Measurements from ENCODE around the gene MXD4. TPM values are rescaled to one million over a fixed set of nuclear protein-coding genes. Genes with fewer than 3 reads are reported as not detected.
A peak's percentile ranks its signal among the peaks of the same experiment; 100 is the strongest.
"Not testable (repeated sequence)": the region's sequence is repeated elsewhere in the genome, so short reads cannot be mapped to it uniquely, and the experiment has no call there.

The MXD4 gene
- total RNA-seq, 1 donor from 2014 or later: 80.3 TPM

GRCh38 chr4:2276581-2277325 lies 14.8 kb upstream of the MXD4 start:
- Mint-ChIP-seq H3K36me3 (ENCODE audit: low read depth) (no peaks in the 10 kb centered on the region), H3K4me1 (ENCODE audit: low read depth) (no peaks in the 10 kb centered on the region), H3K9me3 (ENCODE audit: low read depth) (no peaks in the 10 kb centered on the region), H3K4me3 (ENCODE audit: unreplicated experiment) (no peak overlapping the region), H3K27ac (ENCODE audit: unreplicated experiment) (no peak overlapping the region), H3K27me3 (ENCODE audit: low read depth) (peaks cover 3% of the 10 kb centered on the region)
- TF ChIP-seq CTCF (IDR thresholded peaks at IDR 0.05): no peak
- DNase-seq (ENCODE audit: low spot score): no peak

- H3K27me3 Mint-ChIP-seq (ENCODE audit: low read depth): peaks cover 3% of the 10 kb centered on the region
- no peaks in the 10 kb centered on the region for H3K4me1 Mint-ChIP-seq (ENCODE audit: low read depth)
- no peak overlapping the region for H3K4me3 Mint-ChIP-seq (ENCODE audit: unreplicated experiment)
- H3K36me3 Mint-ChIP-seq (ENCODE audit: low read depth): no peaks in the 10 kb centered on the region
- no peaks in the 10 kb centered on the region for H3K9me3 Mint-ChIP-seq (ENCODE audit: low read depth)
- no peak for DNase-seq (ENCODE audit: low spot score)
- no peak overlapping the region for H3K27ac Mint-ChIP-seq (ENCODE audit: unreplicated experiment)
- TF ChIP-seq CTCF (IDR thresholded peaks at IDR 0.05): no peak
Measured at GRCh38 chr4:2275546-2276251, 13.8 kb upstream of the MXD4 start.

GRCh38 chr4:2275044-2275397 lies 13.1 kb upstream of the MXD4 start:
- not testable (repeated sequence) for H3K27me3 Mint-ChIP-seq (ENCODE audit: low read depth); H3K4me3 Mint-ChIP-seq (ENCODE audit: unreplicated experiment); H3K27ac Mint-ChIP-seq (ENCODE audit: unreplicated experiment); H3K9me3 Mint-ChIP-seq (ENCODE audit: low read depth); H3K4me1 Mint-ChIP-seq (ENCODE audit: low read depth); H3K36me3 Mint-ChIP-seq (ENCODE audit: low read depth)
- peak; percentile 28 for DNase-seq (ENCODE audit: low spot score)

GRCh38 chr4:2274320-2275043 lies 12.6 kb upstream of the MXD4 start:
- peaks cover 3% of the 10 kb centered on the region for H3K27me3 Mint-ChIP-seq (ENCODE audit: low read depth)
- no peaks in the 10 kb centered on the region for H3K4me1 Mint-ChIP-seq (ENCODE audit: low read depth)
- no peaks in the 10 kb centered on the region for H3K36me3 Mint-ChIP-seq (ENCODE audit: low read depth)
- DNase-seq (ENCODE audit: low spot score): peak; percentile 80
- no peak overlapping the region for H3K4me3 Mint-ChIP-seq (ENCODE audit: unreplicated experiment)
- H3K27ac Mint-ChIP-seq (ENCODE audit: unreplicated experiment): no peak overlapping the region
- TF ChIP-seq CTCF (IDR thresholded peaks at IDR 0.05): no peak
- no peaks in the 10 kb centered on the region for H3K9me3 Mint-ChIP-seq (ENCODE audit: low read depth)

- DNase-seq (ENCODE audit: low spot score): no peak
- no peaks in the 10 kb centered on the region for H3K36me3 Mint-ChIP-seq (ENCODE audit: low read depth)
- no peaks in the 10 kb centered on the region for H3K9me3 Mint-ChIP-seq (ENCODE audit: low read depth)
- no peak overlapping the region for H3K4me3 Mint-ChIP-seq (ENCODE audit: unreplicated experiment)
- H3K27ac Mint-ChIP-seq (ENCODE audit: unreplicated experiment): no peak overlapping the region
- H3K27me3 Mint-ChIP-seq (ENCODE audit: low read depth): peaks cover 3% of the 10 kb centered on the region
- TF ChIP-seq CTCF (IDR thresholded peaks at IDR 0.05): no peak
- H3K4me1 Mint-ChIP-seq (ENCODE audit: low read depth): no peaks in the 10 kb centered on the region
Measured at GRCh38 chr4:2273657-2274319, 11.9 kb upstream of the MXD4 start.

Measured in chondrocyte (in vitro differentiated cells).